HL-60 (cell line): ENCODE data around the gene FEN1.
A peak's percentile ranks its signal among the peaks of the same experiment; 100 is the strongest.

Experiments
- DNase-seq, 2 experiments: peaks; one replicate each; pipeline ENCODE4 v3.0.0-alpha.2; 2010 to 2020; ENCODE audit warnings: low read depth in 1 of 2, low spot score in 1 of 2
- H3K27ac ChIP-seq: fragments of 250-450 bp; sonication (Bioruptor Pico); replicated peaks from 2 replicates; pipeline ENCODE4 v1.5.1; 2020; ENCODE audit warnings: mild to moderate bottlenecking, moderate library complexity
- H3K27me3 ChIP-seq: fragments of 250-450 bp; sonication (Bioruptor Pico); 2 replicates; pipeline ENCODE4 v1.5.1; 2021; ENCODE audit warnings: mild to moderate bottlenecking, moderate library complexity; ENCODE audit not compliant: insufficient read depth, poor library complexity, severe bottlenecking
- H3K4me3 ChIP-seq: replicated peaks from 2 replicates; pipeline ENCODE4 v1.5.1; 2011; ENCODE audit warnings: mild to moderate bottlenecking, control low read depth, low read length; ENCODE audit not compliant: insufficient read depth
- CTCF ChIP-seq: IDR thresholded peaks from one replicate; pipeline ENCODE4 v1.5.1; 2011; ENCODE audit warnings: low read length, control low read depth, inconsistent platforms; ENCODE audit not compliant: insufficient read depth
- GABPA ChIP-seq: IDR thresholded peaks from 2 replicates; pipeline ENCODE4 v1.6.1; 2012; ENCODE audit warnings: low read depth
- POLR2AphosphoS5 ChIP-seq: IDR thresholded peaks from 2 replicates; pipeline ENCODE4 v1.6.1; 2012; ENCODE audit warnings: low read depth
- REST ChIP-seq: IDR thresholded peaks from 2 replicates; pipeline ENCODE4 v1.6.1; 2012; ENCODE audit warnings: low read depth; ENCODE audit not compliant: insufficient replicate concordance
- SPI1 ChIP-seq: IDR thresholded peaks from 2 replicates; pipeline ENCODE4 v1.6.1; 2012; ENCODE audit warnings: low read depth, mild to moderate bottlenecking, borderline replicate concordance

The FEN1 gene

GRCh38 chr11:61811831-61812230, 19.1 kb downstream of the FEN1 start:
- peaks cover 17% of the 10 kb centered on the region for H3K27me3 ChIP-seq
- H3K27ac ChIP-seq: no peak overlapping the region
- no peak for DNase-seq
- TF ChIP-seq POLR2AphosphoS5 (no peak), REST (no peak), CTCF (no peak), GABPA (no peak)
- no peak overlapping the region for H3K4me3 ChIP-seq

GRCh38 chr11:61812736-61813411, 20.2 kb downstream of the FEN1 start:
- no peak overlapping the region for H3K4me3 ChIP-seq
- no peak for TF ChIP-seq GABPA
- no peak for TF ChIP-seq CTCF
- no peak for TF ChIP-seq REST
- TF ChIP-seq SPI1: no peak
- no peak for TF ChIP-seq POLR2AphosphoS5
- no peak overlapping the region for H3K27ac ChIP-seq
- H3K27me3 ChIP-seq: peaks cover 28% of the 10 kb centered on the region
- DNase-seq: no peak

GRCh38 chr11:61814247-61814957, 21.7 kb downstream of the FEN1 start:
- H3K4me3 ChIP-seq: peak overlapping the region; percentile 52

GRCh38 chr11:61814958-61815789, 22.5 kb downstream of the FEN1 start:
- H3K4me3 ChIP-seq: peak overlapping the region; percentile 52
- H3K27me3 ChIP-seq: peaks cover 33% of the 10 kb centered on the region
- H3K27ac ChIP-seq: no peak overlapping the region
- peak; percentile 25 to 84 for DNase-seq
- TF ChIP-seq REST (no peak), GABPA (no peak), SPI1 (no peak; the same call in 1 of the 2 replicates), POLR2AphosphoS5 (no peak; the same call in none of the 2 replicates), CTCF (no peak)

More at GRCh38 chr11:61814247-61814957, 21.7 kb downstream of the FEN1 start:
- no peak for DNase-seq
- H3K27me3 ChIP-seq: peaks cover 33% of the 10 kb centered on the region
- TF ChIP-seq GABPA (no peak), SPI1 (0 out of 2 replicates have a peak, but pooled peaks have one; percentile 27)
- no peak overlapping the region for H3K27ac ChIP-seq
